A673 (cell line): ENCODE results near the gene SAMD10.

Experiments
- EZH2 ChIP-seq: fragments of 200-600 bp; sonication (generic); IDR thresholded peaks from 2 replicates; pipeline ENCODE4 v1.6.1; 2017; ENCODE audit warnings: borderline replicate concordance, low read depth, mild to moderate bottlenecking, mixed read lengths, antibody characterized with exemption, low read length; ENCODE audit not compliant: poor library complexity, severe bottlenecking
- TF ChIP-seq, protein P1 (sequence below): fragments of 300-800, 200-600 bp; sonication (generic); conservative IDR thresholded peaks from 2 replicates; pipeline ENCODE4 v1.5.1; 2017; ENCODE audit warnings: low read depth, mild to moderate bottlenecking, antibody characterized with exemption, low read length, moderate library complexity, mixed read lengths

DNA sequence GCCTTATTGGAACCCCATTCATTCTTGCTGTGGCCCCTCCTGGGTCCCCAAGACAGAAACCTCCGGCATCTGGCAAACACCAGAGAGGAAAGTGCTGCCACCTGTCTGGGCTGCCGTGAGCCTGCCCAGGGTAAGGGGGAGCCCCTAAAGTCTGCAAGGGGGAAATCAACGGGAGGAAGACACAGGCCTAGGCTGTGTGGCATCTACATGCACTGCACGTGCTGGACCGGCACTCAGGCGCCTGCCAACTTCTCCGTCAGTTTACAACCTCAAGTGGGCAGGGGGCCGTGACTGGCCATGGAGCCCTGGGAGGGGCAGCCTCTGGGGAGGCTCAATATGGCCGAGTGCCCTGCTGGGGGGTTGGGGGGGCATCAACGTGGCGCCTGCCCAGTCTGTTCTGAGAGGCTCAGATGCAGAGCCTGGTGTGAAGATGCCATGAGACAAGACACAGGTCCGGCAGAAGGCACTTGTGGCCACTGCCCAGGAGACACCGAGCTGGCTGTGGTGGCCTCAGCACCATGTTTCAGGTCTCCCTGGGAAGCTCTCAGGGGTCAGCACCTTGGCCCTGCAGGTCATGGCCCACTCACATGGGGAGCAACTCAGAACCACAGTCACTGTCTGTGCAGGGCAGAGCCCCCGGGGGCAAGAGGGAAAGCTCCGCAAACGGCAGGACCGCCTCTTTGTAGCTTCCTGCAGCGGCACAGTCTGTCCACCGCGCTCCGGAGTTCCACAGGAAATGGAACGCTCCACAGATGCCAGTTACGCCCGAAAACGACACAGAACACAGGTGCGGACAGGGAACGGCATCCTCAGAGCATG, 31.6 kb downstream of the SAMD10 start:
- TF ChIP-seq, protein P1, sequence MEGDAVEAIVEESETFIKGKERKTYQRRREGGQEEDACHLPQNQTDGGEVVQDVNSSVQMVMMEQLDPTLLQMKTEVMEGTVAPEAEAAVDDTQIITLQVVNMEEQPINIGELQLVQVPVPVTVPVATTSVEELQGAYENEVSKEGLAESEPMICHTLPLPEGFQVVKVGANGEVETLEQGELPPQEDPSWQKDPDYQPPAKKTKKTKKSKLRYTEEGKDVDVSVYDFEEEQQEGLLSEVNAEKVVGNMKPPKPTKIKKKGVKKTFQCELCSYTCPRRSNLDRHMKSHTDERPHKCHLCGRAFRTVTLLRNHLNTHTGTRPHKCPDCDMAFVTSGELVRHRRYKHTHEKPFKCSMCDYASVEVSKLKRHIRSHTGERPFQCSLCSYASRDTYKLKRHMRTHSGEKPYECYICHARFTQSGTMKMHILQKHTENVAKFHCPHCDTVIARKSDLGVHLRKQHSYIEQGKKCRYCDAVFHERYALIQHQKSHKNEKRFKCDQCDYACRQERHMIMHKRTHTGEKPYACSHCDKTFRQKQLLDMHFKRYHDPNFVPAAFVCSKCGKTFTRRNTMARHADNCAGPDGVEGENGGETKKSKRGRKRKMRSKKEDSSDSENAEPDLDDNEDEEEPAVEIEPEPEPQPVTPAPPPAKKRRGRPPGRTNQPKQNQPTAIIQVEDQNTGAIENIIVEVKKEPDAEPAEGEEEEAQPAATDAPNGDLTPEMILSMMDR = no peak
- no peak for TF ChIP-seq EZH2
